Right cardiac atrium (tissue), 5 donors: ENCODE data around the gene FOXL3. TPM values are rescaled to one million over a fixed set of nuclear protein-coding genes. Genes with fewer than 3 reads are reported as not detected.

ENCODE experiments used
- ATAC-seq, 2 donors: fragments of 200-7000 bp; cut with Tn5 transposase; one replicate each; pipeline versions ENCODE4 v1.8.0 to v1.9.1; 2020; ENCODE audit warnings: moderate library complexity in 2 of 2, mild to moderate bottlenecking in 1 of 2
- DNase-seq, 3 donors: peaks; one replicate each; pipeline ENCODE4 v3.0.0-alpha.2; 2020
- H3K27ac ChIP-seq: one replicate; pipeline ENCODE4 v1.5.1; 2013; ENCODE audit warnings: mild to moderate bottlenecking, low read length, control low read depth, moderate library complexity
- H3K27me3 ChIP-seq: one replicate; pipeline ENCODE4 v1.6.1; 2013; ENCODE audit not compliant: control insufficient read depth, insufficient read depth
- H3K4me1 ChIP-seq: one replicate; pipeline ENCODE4 v1.6.1; 2013; ENCODE audit warnings: low read length; ENCODE audit not compliant: control insufficient read depth, insufficient read depth
- H3K4me3 ChIP-seq: one replicate; pipeline ENCODE4 v1.5.1; 2013; ENCODE audit warnings: low read length, control low read depth
- H3K9me3 ChIP-seq: one replicate; pipeline ENCODE4 v1.6.1; 2013; ENCODE audit warnings: low read length; ENCODE audit not compliant: control insufficient read depth
- WGBS: extraction: QIAGEN DNeasy Blood & Tissue Kit; methylation state at CpG from one replicate; pipeline ENCODE4 v1.1.7; 2013; 5-methylcytosine and 5-hydroxymethylcytosine counted together
- intact Hi-C, 4 donors: fragments of 100-400 bp; cut with DNase I; formaldehyde crosslinking; loops; one replicate each; pipeline versions ENCODE4 v1.11.0 to v1.14.0; 2022 to 2023
- polyA plus RNA-seq: library from polyadenylated mRNA; stranded (reverse); fragments of 200-250 nt; gene quantifications from one replicate; pipeline ENCODE4 v1.2.3, GENCODE V29; 2013
- total RNA-seq, 4 donors: library from RNA; stranded (reverse); fragmentation: NEBNext Ultra II Directional; extraction: Animal tissue kit (Norgen Biotek cat#: 25700); gene quantifications; one replicate each; pipeline ENCODE4 v1.2.1, GENCODE V29; 2021
- donor health status: healthy with polysubstance abuse.
- donor health status: DM: no; HTN: yes; CAD: no.
- donor health status: DM: no; HTN: no; CAD: no.
- donor health status: DM: no; HTN: yes; CAD: no; lungs with severe emphysema.
- donor health status: DM: yes; HTN: yes; CAD: no.

Gene FOXL3
- total and polyA plus RNA-seq, 5 donors, result not detected

GRCh38 chr7:248732-249435 is 41.1 kb upstream of the FOXL3 start:
- no peak overlapping the region for H3K27ac ChIP-seq
- no peaks in the 10 kb centered on the region for H3K9me3 ChIP-seq
- intact Hi-C loops, result loop anchor here in 1 of 4 donors (5.0 kb wide), 1 partner anchor 303 kb away; no protein-coding TSS in a partner anchor
- no peaks in the 10 kb centered on the region for H3K4me1 ChIP-seq
- no peak overlapping the region for H3K4me3 ChIP-seq
- WGBS, result 90% methylated on average over 20 of the region's 20 CpGs
- ATAC-seq (no peak), DNase-seq (peak in 2 of 3 donors; percentile 27 to 43)
- H3K27me3 ChIP-seq, result no peaks in the 10 kb centered on the region

DNA sequence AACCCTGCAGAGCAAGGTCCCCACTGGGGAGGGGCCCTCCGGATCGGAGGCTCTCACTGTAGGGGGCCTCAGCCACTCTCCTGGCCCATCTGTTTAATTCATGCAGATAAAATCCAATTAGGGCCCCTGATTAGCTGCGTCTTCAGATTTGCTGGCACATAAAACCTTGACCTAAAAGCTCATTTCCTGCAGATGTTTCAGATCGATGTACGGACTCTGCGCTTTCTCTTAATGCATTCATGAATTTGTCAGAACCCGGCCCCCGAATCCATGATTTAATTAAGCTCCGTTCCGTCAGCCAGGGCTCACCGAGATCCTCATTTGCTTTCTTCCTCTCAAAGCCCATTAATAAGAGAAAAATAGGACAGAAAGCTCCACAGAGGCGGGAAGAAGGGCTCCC is 40.0 kb upstream of the FOXL3 start:
- H3K4me3 ChIP-seq, result no peak overlapping the region
- 89% methylated on average over 12 of the region's 12 CpGs for WGBS
- DNase-seq (peak in 1 of 3 donors; percentile 4), ATAC-seq (no peak)
- no peaks in the 10 kb centered on the region for H3K27me3 ChIP-seq
- no peaks in the 10 kb centered on the region for H3K4me1 ChIP-seq
- H3K27ac ChIP-seq, result no peak overlapping the region
- H3K9me3 ChIP-seq, result no peaks in the 10 kb centered on the region
- intact Hi-C loops, result loop anchor here in 1 of 4 donors (5.0 kb wide), 1 partner anchor 302 kb away; no protein-coding TSS in a partner anchor

- H3K27me3 ChIP-seq, result no peaks in the 10 kb centered on the region
- no peak overlapping the region for H3K27ac ChIP-seq
- ATAC-seq, result no peak
- no peaks in the 10 kb centered on the region for H3K9me3 ChIP-seq
- DNase-seq, result peak in 2 of 3 donors; percentile 6 to 30
- no peak overlapping the region for H3K4me3 ChIP-seq
- no peaks in the 10 kb centered on the region for H3K4me1 ChIP-seq
- intact Hi-C loops, result no loop called here
- 92% methylated on average over 15 of the region's 15 CpGs for WGBS
These were observed 39.4 kb upstream of the FOXL3 start for GRCh38 chr7:250523-250922.

DNA sequence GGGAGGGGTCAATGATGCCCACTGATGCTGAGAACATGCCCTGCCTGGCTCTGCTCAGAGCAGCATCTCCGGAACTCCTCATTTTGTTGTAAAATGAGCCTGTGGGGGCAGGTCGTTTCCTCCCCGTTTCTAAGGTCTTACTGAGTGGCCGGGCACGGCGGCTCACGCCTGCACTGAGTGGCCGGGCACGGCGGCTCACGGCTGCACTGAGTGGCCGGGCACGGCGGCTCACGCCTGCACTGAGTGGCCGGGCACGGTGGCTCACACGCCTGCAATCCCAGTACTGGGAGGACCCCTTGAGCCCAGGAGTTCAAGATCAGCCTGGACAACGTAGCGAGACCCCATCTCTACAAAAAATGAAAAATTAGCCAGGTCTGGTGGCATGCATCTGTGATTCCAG is 39.0 kb upstream of the FOXL3 start:
- no peaks in the 10 kb centered on the region for H3K4me1 ChIP-seq
- 97% methylated on average over 20 of the region's 20 CpGs for WGBS
- intact Hi-C loops, result no loop called here
- H3K4me3 ChIP-seq, result no peak overlapping the region
- H3K27ac ChIP-seq, result no peak overlapping the region
- no peaks in the 10 kb centered on the region for H3K27me3 ChIP-seq
- no peak for ATAC-seq
- DNase-seq, result peak; percentile 4 to 19 (median 18)
- H3K9me3 ChIP-seq, result no peaks in the 10 kb centered on the region

- 89% methylated on average over 21 of the region's 21 CpGs for WGBS
These were observed 38.4 kb upstream of the FOXL3 start for GRCh38 chr7:251446-252175.

DNA sequence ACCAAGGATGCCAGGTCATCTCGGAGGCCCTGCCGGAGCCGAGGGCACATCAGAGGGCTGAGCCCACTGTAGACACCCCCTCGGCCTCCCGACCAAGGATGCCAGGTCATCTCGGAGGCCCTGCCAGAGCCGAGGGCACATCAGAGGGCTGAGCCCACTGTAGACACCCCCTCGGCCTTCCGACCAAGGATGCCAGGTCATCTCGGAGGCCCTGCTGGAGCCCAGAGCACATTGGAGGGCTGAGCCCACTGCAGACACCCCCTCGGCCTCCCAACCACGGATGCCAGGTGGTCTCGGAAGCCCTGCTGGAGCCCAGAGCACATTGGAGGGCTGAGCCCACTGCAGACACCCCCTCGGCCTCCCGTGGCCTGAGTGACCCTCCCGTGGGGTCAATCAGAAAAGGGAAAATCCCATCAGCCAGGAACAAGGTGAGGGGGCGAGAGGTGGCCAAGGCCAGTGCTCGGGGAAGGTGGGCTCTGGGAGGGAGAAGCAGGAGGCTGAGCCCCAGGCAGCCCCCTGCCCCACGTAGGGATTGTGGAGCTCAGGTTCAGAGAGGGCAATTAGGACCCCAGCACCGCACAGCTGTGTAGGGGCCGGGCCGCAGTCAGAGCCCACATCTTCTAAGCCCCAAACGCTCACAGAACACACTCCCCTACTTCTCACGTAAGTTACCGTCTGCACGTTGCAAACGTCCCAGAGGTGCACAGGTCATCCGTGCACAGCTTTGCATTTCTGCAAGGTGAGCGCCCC is 37.6 kb upstream of the FOXL3 start:
- no peaks in the 10 kb centered on the region for H3K9me3 ChIP-seq
- no peaks in the 10 kb centered on the region for H3K4me1 ChIP-seq
- ATAC-seq (no peak), DNase-seq (peak in 2 of 3 donors; percentile 18 to 44)
- 93% methylated on average over 29 of the region's 29 CpGs for WGBS
- intact Hi-C loops, result no loop called here
- no peaks in the 10 kb centered on the region for H3K27me3 ChIP-seq
- H3K27ac ChIP-seq, result no peak overlapping the region
- no peak overlapping the region for H3K4me3 ChIP-seq

More at GRCh38 chr7:251446-252175, 38.4 kb upstream of the FOXL3 start:
- Histone ChIP-seq H3K27me3 (no peaks in the 10 kb centered on the region), H3K9me3 (no peaks in the 10 kb centered on the region), H3K27ac (no peak overlapping the region), H3K4me1 (no peaks in the 10 kb centered on the region), H3K4me3 (no peak overlapping the region)
- intact Hi-C loops, result no loop called here
- DNase-seq (peak; percentile 2 to 45 (median 38)), ATAC-seq (no peak)

DNA sequence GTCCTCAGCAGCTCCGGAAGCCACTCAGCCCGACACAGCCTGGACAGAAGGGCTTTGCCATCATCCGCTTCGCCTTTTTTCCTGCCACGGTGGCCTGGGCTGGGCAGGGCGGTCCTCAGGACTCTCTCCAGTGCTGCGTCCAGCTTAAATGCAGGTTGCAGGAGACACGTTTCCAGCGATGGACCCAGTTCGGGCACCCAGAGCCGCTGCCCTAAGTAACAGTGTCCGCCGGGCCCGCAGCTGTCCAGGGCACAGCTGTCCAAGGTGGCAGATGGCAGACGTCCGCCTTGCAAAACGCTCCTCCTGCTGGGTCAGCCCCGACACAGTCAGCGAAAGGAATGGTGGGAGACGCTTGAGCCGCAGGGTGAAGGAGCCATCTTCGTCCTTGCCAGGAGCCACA is 37.0 kb upstream of the FOXL3 start:
- Histone ChIP-seq H3K9me3 (no peaks in the 10 kb centered on the region), H3K4me1 (no peaks in the 10 kb centered on the region), H3K27me3 (no peaks in the 10 kb centered on the region), H3K4me3 (no peak overlapping the region), H3K27ac (no peak overlapping the region)
- peak in 2 of 3 donors; percentile 25 to 44 for DNase-seq
- intact Hi-C loops, result no loop called here
- 94% methylated on average over 22 of the region's 22 CpGs for WGBS
- no peak for ATAC-seq

DNA sequence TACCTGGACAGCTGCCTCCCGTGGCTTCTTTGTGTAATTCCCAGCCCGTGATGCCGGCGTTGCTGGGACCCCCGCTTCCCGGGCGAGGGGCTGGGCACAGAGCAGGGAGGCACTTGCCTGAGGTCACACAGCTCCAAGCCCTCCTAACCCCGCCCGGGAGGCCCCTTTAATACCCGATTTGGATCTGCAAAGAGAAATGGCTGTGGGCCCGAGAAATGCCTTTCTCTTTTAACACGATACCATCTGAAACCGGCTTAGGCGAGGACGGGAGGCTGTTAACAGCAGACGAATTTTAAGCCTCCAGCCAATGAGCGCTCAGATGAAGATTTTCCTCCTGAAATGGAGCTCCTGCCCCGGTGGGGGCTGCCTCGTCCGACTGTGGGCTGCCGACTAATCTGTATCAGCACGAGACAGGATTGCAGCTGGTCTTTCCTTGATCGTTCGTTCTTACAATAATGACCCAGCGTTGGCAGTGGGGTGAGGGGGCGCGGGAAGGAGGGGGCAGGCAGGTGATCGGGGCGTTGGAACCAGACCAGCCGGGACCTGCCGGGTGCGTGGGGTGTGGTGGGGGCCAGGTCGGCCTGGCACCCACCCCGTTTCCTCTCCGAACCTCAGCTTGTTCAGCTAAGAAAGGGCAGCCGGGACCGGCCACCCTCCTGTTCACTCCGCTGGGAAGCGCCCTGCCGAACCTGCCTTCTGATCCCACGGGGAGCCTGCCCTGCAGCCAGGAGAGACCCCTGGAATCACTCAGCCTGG is 36.2 kb upstream of the FOXL3 start:
- no peaks in the 10 kb centered on the region for H3K4me1 ChIP-seq
- no peak overlapping the region for H3K4me3 ChIP-seq
- H3K9me3 ChIP-seq, result no peaks in the 10 kb centered on the region
- WGBS, result 94% methylated on average over 41 of the region's 41 CpGs
- H3K27me3 ChIP-seq, result no peaks in the 10 kb centered on the region
- ATAC-seq (no peak), DNase-seq (peak; percentile 7 to 52 (median 45))
- intact Hi-C loops, result no loop called here
- H3K27ac ChIP-seq, result no peak overlapping the region

GRCh38 chr7:254337-255037 is 35.5 kb upstream of the FOXL3 start:
- no peaks in the 10 kb centered on the region for H3K4me1 ChIP-seq
- H3K4me3 ChIP-seq, result no peak overlapping the region
- no peaks in the 10 kb centered on the region for H3K9me3 ChIP-seq
- DNase-seq, result peak in 2 of 3 donors; percentile 9 to 30
- intact Hi-C loops, result no loop called here
- H3K27me3 ChIP-seq, result no peaks in the 10 kb centered on the region
- 94% methylated on average over 31 of the region's 31 CpGs for WGBS
- ATAC-seq, result no peak
- H3K27ac ChIP-seq, result no peak overlapping the region

GRCh38 chr7:255038-255435 is 34.9 kb upstream of the FOXL3 start:
- intact Hi-C loops, result no loop called here

More at GRCh38 chr7:255038-255435, 34.9 kb upstream of the FOXL3 start:
- Histone ChIP-seq H3K9me3 (no peaks in the 10 kb centered on the region), H3K27me3 (no peaks in the 10 kb centered on the region), H3K27ac (no peak overlapping the region), H3K4me3 (no peak overlapping the region), H3K4me1 (no peaks in the 10 kb centered on the region)
- 93% methylated on average over 19 of the region's 19 CpGs for WGBS
- ATAC-seq (no peak), DNase-seq (no peak)
